Parathyroid adenoma (tissue), 2 donors: ENCODE results near the gene EXOSC5.

Source experiments
- H2AFZ ChIP-seq: fragments of 300-600 bp; sonication (generic); one replicate; pipeline ENCODE4 v1.7.0; 2017; ENCODE audit warnings: antibody characterized with exemption, mild to moderate bottlenecking
- H3K27ac ChIP-seq: fragments of 300-600 bp; sonication (generic); one replicate; pipeline ENCODE4 v1.7.0; 2017
- H3K27me3 ChIP-seq: fragments of 300-600 bp; sonication (generic); one replicate; pipeline ENCODE4 v1.7.0; 2017; ENCODE audit warnings: low read length; ENCODE audit not compliant: control insufficient read depth, insufficient read depth
- H3K36me3 ChIP-seq: fragments of 300-600 bp; sonication (generic); one replicate; pipeline ENCODE4 v1.7.0; 2017; ENCODE audit warnings: low read length; ENCODE audit not compliant: control insufficient read depth, insufficient read depth
- H3K4me1 ChIP-seq: fragments of 300-600 bp; sonication (generic); one replicate; pipeline ENCODE4 v1.7.0; 2017; ENCODE audit warnings: control low read depth
- H3K4me2 ChIP-seq: fragments of 300-600 bp; sonication (generic); one replicate; pipeline ENCODE4 v1.7.0; 2017; ENCODE audit warnings: low read length
- H3K4me3 ChIP-seq: fragments of 300-600 bp; sonication (generic); one replicate; pipeline ENCODE4 v1.7.0; 2017; ENCODE audit warnings: low read depth, low read length
- H3K79me2 ChIP-seq: fragments of 300-600 bp; sonication (generic); one replicate; pipeline ENCODE4 v1.7.0; 2017; ENCODE audit warnings: control low read depth
- H3K9ac ChIP-seq: fragments of 300-600 bp; sonication (generic); one replicate; pipeline ENCODE4 v1.7.0; 2017; ENCODE audit warnings: mild to moderate bottlenecking
- H3K9me3 ChIP-seq: fragments of 300-600 bp; sonication (generic); one replicate; pipeline ENCODE4 v1.7.0; 2017; ENCODE audit warnings: low read length; ENCODE audit not compliant: control insufficient read depth
- CTCF ChIP-seq: fragments of 300-600 bp; sonication (generic); IDR thresholded peaks from one replicate; pipeline ENCODE4 v1.7.0; 2017; ENCODE audit warnings: antibody characterized with exemption, mild to moderate bottlenecking
- donor health status: primary hyperparathyroidism.

Gene EXOSC5

GRCh38 chr19:41344162-41344561 is 53.0 kb downstream of the EXOSC5 start:
- H3K27ac ChIP-seq: no peak overlapping the region

DNA sequence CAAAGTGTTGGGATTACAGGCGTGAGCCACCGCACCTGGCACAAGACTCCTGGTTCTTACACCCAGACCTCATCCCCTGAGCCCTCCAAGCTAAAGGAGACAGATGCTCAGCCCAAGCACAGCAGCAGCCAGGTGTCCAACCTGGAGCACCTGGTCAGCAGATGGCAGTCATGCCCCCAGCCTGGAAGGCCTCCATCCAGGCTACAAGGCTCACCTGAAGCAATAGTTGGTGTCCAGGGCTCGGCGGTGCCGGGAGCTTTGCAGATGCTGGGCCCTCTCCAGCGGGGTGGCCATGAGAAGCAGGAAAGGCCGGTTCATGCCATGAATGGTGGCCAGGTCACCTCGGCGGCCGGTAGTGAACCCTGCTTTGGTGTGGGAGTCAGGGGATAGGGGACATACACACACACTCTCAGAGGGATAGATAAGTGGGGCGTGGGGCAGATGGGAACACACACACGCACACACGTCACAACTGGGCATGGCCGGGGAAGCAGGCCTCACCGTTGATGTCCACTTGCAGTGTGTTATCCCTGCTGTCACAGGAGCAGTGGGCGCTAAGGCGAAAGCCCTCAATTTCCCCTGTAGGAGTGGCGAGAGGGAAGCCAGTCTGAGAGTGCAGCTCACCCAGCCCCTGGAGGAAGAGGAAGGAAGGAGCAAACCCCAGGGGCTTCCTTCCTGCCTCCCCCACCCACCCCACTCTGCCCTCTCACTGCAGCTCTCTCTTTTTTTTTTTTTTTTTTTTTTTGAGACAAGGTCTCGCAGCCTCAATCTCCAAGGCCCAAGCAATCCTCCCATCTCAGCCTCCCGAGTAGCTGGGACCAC is 55.3 kb downstream of the EXOSC5 start:
- no peaks in the 10 kb centered on the region for H3K79me2 ChIP-seq
- H3K36me3 ChIP-seq: no peaks in the 10 kb centered on the region
- H3K27me3 ChIP-seq: no peaks in the 10 kb centered on the region
- TF ChIP-seq CTCF: peak; percentile 77
- H2AFZ ChIP-seq: peak overlapping the region; percentile 56
- no peak overlapping the region for H3K4me2 ChIP-seq
- H3K9me3 ChIP-seq: no peaks in the 10 kb centered on the region
- no peak overlapping the region for H3K27ac ChIP-seq
- H3K9ac ChIP-seq: no peak overlapping the region
- H3K4me1 ChIP-seq: no peaks in the 10 kb centered on the region
- no peak overlapping the region for H3K4me3 ChIP-seq

More at GRCh38 chr19:41344162-41344561, 53.0 kb downstream of the EXOSC5 start:
- no peaks in the 10 kb centered on the region for H3K36me3 ChIP-seq
- H3K27me3 ChIP-seq: no peaks in the 10 kb centered on the region
- H3K4me3 ChIP-seq: no peak overlapping the region
- H3K9ac ChIP-seq: no peak overlapping the region
- H3K79me2 ChIP-seq: no peaks in the 10 kb centered on the region
- TF ChIP-seq CTCF: no peak
- H2AFZ ChIP-seq: no peak overlapping the region
- no peaks in the 10 kb centered on the region for H3K9me3 ChIP-seq
- H3K4me1 ChIP-seq: no peaks in the 10 kb centered on the region
- H3K4me2 ChIP-seq: no peak overlapping the region

GRCh38 chr19:41339936-41340335 is 57.2 kb downstream of the EXOSC5 start:
- no peak for TF ChIP-seq CTCF
- no peak overlapping the region for H3K4me2 ChIP-seq
- no peak overlapping the region for H3K9ac ChIP-seq
- no peaks in the 10 kb centered on the region for H3K27me3 ChIP-seq
- no peaks in the 10 kb centered on the region for H3K4me1 ChIP-seq
- no peak overlapping the region for H3K4me3 ChIP-seq
- no peaks in the 10 kb centered on the region for H3K36me3 ChIP-seq
- H3K27ac ChIP-seq: no peak overlapping the region
- H3K79me2 ChIP-seq: no peaks in the 10 kb centered on the region
- no peaks in the 10 kb centered on the region for H3K9me3 ChIP-seq
- H2AFZ ChIP-seq: no peak overlapping the region
